H1 (cell line): ENCODE data around the gene PHLPP2. TPM values are rescaled to one million over a fixed set of nuclear protein-coding genes. Genes with fewer than 3 reads are reported as not detected.

Experiments used
- CTCF ChIA-PET: fragments of 300-600 bp; sonication (Branson Sonifier 250); formaldehyde crosslinking; loops from one replicate; lab custom pipeline; 2021; ENCODE audit not compliant: partially characterized antibody; lab: Charles Lee
- POLR2A ChIA-PET: fragments of 300-600 bp; sonication (Branson Sonifier 250); formaldehyde crosslinking; loops from one replicate; lab custom pipeline; 2021; ENCODE audit warnings: inconsistent platforms; ENCODE audit not compliant: partially characterized antibody; lab: Charles Lee
- DNase-seq, 2 experiments: peaks; one replicate each; pipeline versions ENCODE4 v3.0.0 to v3.0.0-alpha.2; 2010 to 2022; ENCODE audit warnings: low spot score in 2 of 2, low read depth in 1 of 2, mixed read lengths in 1 of 2
- FAIRE-seq: peaks from 2 replicates; lab custom pipeline; 2011; peaks lifted over from hg19 to GRCh38; lab: Jason Lieb, UNC
- H2AFZ ChIP-seq: 2 replicates; pipeline ENCODE4 v1.8.1; 2012; ENCODE audit warnings: low read length, inconsistent platforms
- H2AK5ac ChIP-seq: 2 replicates; pipeline ENCODE4 v1.6.1; 2013; ENCODE audit warnings: low read depth, low read length
- H2BK120ac ChIP-seq: replicated peaks from 2 replicates; pipeline ENCODE3; 2013; ENCODE audit warnings: low read depth, low read length, inconsistent platforms
- H2BK12ac ChIP-seq: 2 replicates; pipeline ENCODE4 v1.6.1; 2013; ENCODE audit warnings: low read depth, low read length
- H2BK15ac ChIP-seq: 2 replicates; pipeline ENCODE4 v1.6.1; 2013; ENCODE audit warnings: low read length
- H2BK20ac ChIP-seq: 2 replicates; pipeline ENCODE4 v1.6.1; 2013; ENCODE audit warnings: low read length
- H2BK5ac ChIP-seq: 2 replicates; pipeline ENCODE4 v1.6.1; 2013; ENCODE audit warnings: low read depth, low read length
- H3K14ac ChIP-seq: 2 replicates; pipeline ENCODE4 v1.6.1; 2013; ENCODE audit warnings: inconsistent platforms; ENCODE audit not compliant: insufficient read length
- H3K18ac ChIP-seq: 2 replicates; pipeline ENCODE4 v1.6.1; 2013; ENCODE audit warnings: low read length; ENCODE audit errors: extremely low read depth
- H3K23ac ChIP-seq: 2 replicates; pipeline ENCODE4 v1.6.1; 2013; ENCODE audit warnings: inconsistent platforms; ENCODE audit not compliant: insufficient read length
- H3K23me2 ChIP-seq: 2 replicates; pipeline ENCODE4 v1.6.1; 2013; ENCODE audit warnings: low read depth, low read length
- H3K27ac ChIP-seq: 2 replicates; pipeline ENCODE4 v1.6.1; 2011; ENCODE audit warnings: low read depth, low read length, inconsistent platforms
- H3K27me3 ChIP-seq, 4 experiments: replicated peaks in 1 of 4; 1 replicate in 1 of 4; 2 replicates in 3 of 4; pipeline versions ENCODE4 v1.6.1 to v1.8.1; 2011 to 2013; ENCODE audit warnings: low read length in 3 of 4, mild to moderate bottlenecking in 3 of 4, inconsistent platforms in 2 of 4, mixed read lengths in 2 of 4, moderate library complexity in 1 of 4; ENCODE audit not compliant: control insufficient read depth in 3 of 4, insufficient read depth in 3 of 4; ENCODE audit errors: extremely low read depth in 1 of 4
- H3K36me3 ChIP-seq, 4 experiments: 2 replicates each; pipeline versions ENCODE4 v1.6.1 to v1.8.1; 2011 to 2013; ENCODE audit warnings: mild to moderate bottlenecking in 4 of 4, low read length in 3 of 4, moderate library complexity in 2 of 4, control low read depth in 1 of 4, inconsistent platforms in 1 of 4; ENCODE audit not compliant: insufficient read depth in 4 of 4, control insufficient read depth in 2 of 4
- H3K4ac ChIP-seq: replicated peaks from 2 replicates; pipeline ENCODE3; 2013; ENCODE audit warnings: low read length, low read depth, mixed read lengths, inconsistent platforms; ENCODE audit not compliant: insufficient read length
- H3K4me1 ChIP-seq, 4 experiments: replicated peaks in 1 of 4; 1 replicate in 1 of 4; 2 replicates in 3 of 4; pipeline versions ENCODE4 v1.6.1 to v1.8.1; 2011 to 2013; ENCODE audit warnings: low read length in 3 of 4, inconsistent platforms in 2 of 4, mixed read lengths in 1 of 4; ENCODE audit not compliant: insufficient read depth in 4 of 4, control insufficient read depth in 3 of 4
- H3K4me2 ChIP-seq, 2 experiments: 2 replicates each; pipeline versions ENCODE4 v1.6.1 to v1.8.1; 2011 to 2013; ENCODE audit warnings: low read depth in 2 of 2, low read length in 2 of 2, control low read depth in 1 of 2, inconsistent platforms in 1 of 2, mild to moderate bottlenecking in 1 of 2; ENCODE audit not compliant: insufficient read depth in 1 of 2
- H3K4me3 ChIP-seq, 4 experiments: fragments of 200-600, 300-600 bp in 1 of 4; sonication (generic), shearing (Covaris generic), sonication (Bioruptor Twin) in 1 of 4; 2 replicates each; pipeline versions ENCODE4 v1.5.1 to v1.8.1; 2011 to 2016; ENCODE audit warnings: low read length in 4 of 4, low read depth in 3 of 4, control low read depth in 2 of 4, inconsistent platforms in 2 of 4, mild to moderate bottlenecking in 2 of 4, mixed read lengths in 1 of 4, moderate library complexity in 1 of 4; ENCODE audit not compliant: insufficient read depth in 2 of 4; ENCODE audit errors: extremely low read depth in 1 of 4
- H3K56ac ChIP-seq: replicated peaks from 2 replicates; pipeline ENCODE3; 2013; ENCODE audit warnings: low read depth, mild to moderate bottlenecking, mixed read lengths, low read length, inconsistent platforms; ENCODE audit not compliant: insufficient read length
- H3K79me1 ChIP-seq: 2 replicates; pipeline ENCODE4 v1.6.1; 2013; ENCODE audit warnings: low read depth, low read length, control low read depth
- H3K79me2 ChIP-seq, 2 experiments: 2 replicates each; pipeline versions ENCODE4 v1.6.1 to v1.8.1; 2012 to 2013; ENCODE audit warnings: low read length in 2 of 2, mild to moderate bottlenecking in 2 of 2, inconsistent platforms in 1 of 2; ENCODE audit not compliant: insufficient read depth in 2 of 2, control insufficient read depth in 1 of 2
- H3K9ac ChIP-seq, 4 experiments: replicated peaks in 1 of 4; 1 replicate in 1 of 4; 2 replicates in 3 of 4; pipeline versions ENCODE4 v1.6.1 to v1.8.1; 2011 to 2013; ENCODE audit warnings: low read depth in 3 of 4, low read length in 3 of 4, control low read depth in 2 of 4, mild to moderate bottlenecking in 2 of 4, moderate library complexity in 2 of 4, inconsistent platforms in 1 of 4; ENCODE audit errors: extremely low read depth in 1 of 4
- H3K9me3 ChIP-seq, 2 experiments: 2 replicates each; pipeline versions ENCODE4 v1.6.1 to v1.8.1; 2012 to 2013; ENCODE audit warnings: mild to moderate bottlenecking in 2 of 2, moderate library complexity in 2 of 2, control low read depth in 1 of 2, inconsistent platforms in 1 of 2, low read depth in 1 of 2, low read length in 1 of 2, mixed read lengths in 1 of 2; ENCODE audit not compliant: insufficient read depth in 2 of 2
- H4K20me1 ChIP-seq, 2 experiments: replicated peaks in 1 of 2; 2 replicates each; pipeline versions ENCODE3 to v1.8.1; 2011 to 2013; ENCODE audit warnings: inconsistent platforms in 2 of 2, low read length in 2 of 2, mild to moderate bottlenecking in 1 of 2; ENCODE audit not compliant: insufficient read depth in 2 of 2, control insufficient read depth in 1 of 2
- H4K5ac ChIP-seq: 2 replicates; pipeline ENCODE4 v1.6.1; 2013; ENCODE audit warnings: low read length, low read depth, mixed read lengths, inconsistent platforms; ENCODE audit not compliant: insufficient read length
- H4K8ac ChIP-seq: 2 replicates; pipeline ENCODE4 v1.8.0; 2013; ENCODE audit warnings: mild to moderate bottlenecking, moderate library complexity, low read length, inconsistent platforms; ENCODE audit not compliant: insufficient read depth; ENCODE audit errors: extremely low read depth
- H4K91ac ChIP-seq: replicated peaks from 2 replicates; pipeline ENCODE3; 2013; ENCODE audit warnings: low read length, mixed read lengths, inconsistent platforms; ENCODE audit not compliant: insufficient read length
- EP300 ChIP-seq, 2 experiments: IDR thresholded peaks; 1 replicate in 1 of 2; 2 replicates in 1 of 2; pipeline ENCODE4 v1.6.1; 2011 to 2012; ENCODE audit warnings: low read depth in 2 of 2, low read length in 2 of 2, mild to moderate bottlenecking in 2 of 2, borderline replicate concordance in 1 of 2, inconsistent platforms in 1 of 2, moderate library complexity in 1 of 2
- HDAC2 ChIP-seq, 2 experiments: fragments of 300-600 bp in 1 of 2; sonication (generic) in 1 of 2; IDR thresholded peaks; 2 replicates each; pipeline ENCODE4 v1.6.1; 2011 to 2012; ENCODE audit warnings: low read depth in 2 of 2, low read length in 2 of 2, mild to moderate bottlenecking in 2 of 2, moderate library complexity in 2 of 2, borderline replicate concordance in 1 of 2, inconsistent platforms in 1 of 2
- TEAD4 ChIP-seq: IDR thresholded peaks from 2 replicates; pipeline ENCODE4 v1.6.1; 2012; ENCODE audit warnings: low read depth, low read length, inconsistent platforms, mixed read lengths
- WGBS, 2 experiments: shearing (Covaris generic) in 1 of 2; methylation state at CpG; one replicate each; pipeline versions ENCODE4 v1.1.6 to v1.1.7; 2013 to 2015; ENCODE audit warnings: low lambda C conversion rate in 2 of 2, mixed read lengths in 2 of 2, inconsistent platforms in 1 of 2, low coverage in 1 of 2, missing lambda C conversion rate in 1 of 2; ENCODE audit not compliant: insufficient replicate concordance in 2 of 2, insufficient coverage in 1 of 2, insufficient read length in 1 of 2; ENCODE audit errors: extremely low coverage in 1 of 2, missing lambda C conversion rate in 1 of 2; 5-methylcytosine and 5-hydroxymethylcytosine counted together
- polyA plus RNA-seq, 7 experiments: library from polyadenylated mRNA; depleted of rRNA in 3 of 7; stranded (reverse) in 5 of 7; unstranded in 2 of 7; fragments of >200 nt in 5 of 7; fragments of 200-250 nt in 2 of 7; gene quantifications; 1 replicate in 5 of 7; 2 replicates in 1 of 7; 4 replicates in 1 of 7; pipeline versions ENCODE4 v1.2.1 to v1.2.3, GENCODE V29; 2011 to 2013; ENCODE audit warnings: missing spikeins in 2 of 7, mixed read lengths in 2 of 7
- total RNA-seq: library from RNA; stranded (reverse); fragmentation: NEBNext Ultra II Directional; extraction: Animal tissue kit (Norgen Biotek cat#: 25700); gene quantifications from 2 replicates; pipeline ENCODE4 v1.2.1, GENCODE V29; 2021

Gene PHLPP2
- total and polyA plus RNA-seq, 2 of the 8 experiments (the other 6 are each of a cell fraction or from before 2014, with no cell fraction given), result 7.3 to 12.9 TPM

DNA sequence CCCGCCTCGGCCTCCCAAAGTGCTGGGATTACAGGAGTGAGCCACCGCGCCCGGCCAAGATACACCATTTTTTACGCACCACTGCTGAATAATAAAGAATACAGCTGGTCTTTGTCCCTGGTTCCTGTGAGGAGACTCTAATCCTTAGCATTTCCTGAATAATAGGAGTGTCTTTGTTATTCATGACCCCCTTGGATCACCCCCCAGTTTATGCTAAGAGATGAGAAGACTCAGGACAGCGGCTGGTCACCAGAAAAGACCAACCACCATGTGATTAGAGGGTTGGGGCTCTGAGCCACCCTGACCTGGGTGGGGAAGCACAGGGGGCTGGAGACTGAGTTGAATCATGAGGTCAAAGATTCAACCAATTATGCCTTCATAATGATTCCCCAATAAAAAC is 17.3 kb downstream of the PHLPP2 start:
- DNase-seq, result peak in 1 of 2 experiments; percentile 21
- H2AFZ ChIP-seq, result no peak overlapping the region
- peak overlapping the region in 1 of 4 experiments; percentile 16; a peak in 1 of 8 replicates for H3K4me3 ChIP-seq
- 55% methylated on average over 5 of the region's 7 CpGs; no CpG with 5 or more reads in 1 of the 2 experiments for WGBS, 2 experiments
- CTCF ChIA-PET, result interaction anchor here (0.6 to 1.5 kb wide), 3 partner anchors 11 to 93 kb away, joined by 3 read pairs; no protein-coding TSS in a partner anchor
- H2AK5ac ChIP-seq, result no peak overlapping the region
- FAIRE-seq, result no peak
- no peak overlapping the region for H3K56ac ChIP-seq
- peak overlapping the region; percentile 77; the same call in 1 of the 2 replicates for H2BK5ac ChIP-seq
- H3K4me1 ChIP-seq, result peaks cover 3 to 21% (median 13%) of the 10 kb centered on the region in 4 experiments; a peak in 5 of 7 replicates
- no peak overlapping the region for H3K23ac ChIP-seq
- H3K27ac ChIP-seq, result peak overlapping the region; percentile 77
- no peak overlapping the region for H2BK12ac ChIP-seq
- H3K23me2 ChIP-seq, result no peaks in the 10 kb centered on the region
- peaks cover 0 to 4% (median 0%) of the 10 kb centered on the region in 4 experiments; a peak in 1 of 8 replicates for H3K36me3 ChIP-seq
- no peak overlapping the region for H4K8ac ChIP-seq
- H3K79me2 ChIP-seq, result peaks cover 0 to 39% of the 10 kb centered on the region in 2 experiments; a peak in 2 of 4 replicates
- no peaks in the 10 kb centered on the region for H4K20me1 ChIP-seq
- no peak overlapping the region for H3K4ac ChIP-seq
- no peaks in the 10 kb centered on the region for H3K9me3 ChIP-seq
- H3K9ac ChIP-seq, result 0 out of 7 replicates have a peak overlapping the region, but pooled peaks of 1 of the 4 experiments have one; percentile 13
- no peak overlapping the region for H2BK120ac ChIP-seq
- H4K91ac ChIP-seq, result no peak overlapping the region
- no peak overlapping the region for H3K14ac ChIP-seq
- no peak overlapping the region for H2BK15ac ChIP-seq
- peak overlapping the region; percentile 67; the same call in 1 of the 2 replicates for H2BK20ac ChIP-seq
- no peaks in the 10 kb centered on the region for H3K27me3 ChIP-seq
- H4K5ac ChIP-seq, result no peak overlapping the region
- H3K4me2 ChIP-seq, result peak overlapping the region in 1 of 2 experiments; percentile 28; a peak in 2 of 4 replicates
- POLR2A ChIA-PET, result interaction anchor here (1.0 to 2.4 kb wide), 6 partner anchors 14 to 188 kb away, joined by 3 to 21 read pairs (median 4); partner anchors contain the start of genes AP1G1 and IST1
- peak overlapping the region; percentile 4; the same call in 1 of the 2 replicates for H3K18ac ChIP-seq
- H3K79me1 ChIP-seq, result peaks cover 2% of the 10 kb centered on the region; the same call in 1 of the 2 replicates
- TF ChIP-seq HDAC2 (IDR thresholded peaks at IDR 0.05; ENCODE audit: borderline replicate concordance in 1 of 2, low read depth in 2 of 2, low read length in 2 of 2) (peak in 1 of 2 experiments; percentile 51; a peak in 1 of 4 replicates), TEAD4 (no peak), EP300 (IDR thresholded peaks at IDR 0.05; ENCODE audit: borderline replicate concordance in 1 of 2, low read depth in 2 of 2, low read length in 2 of 2) (0 out of 3 replicates have a peak, but pooled peaks of 1 of the 2 experiments have one; percentile 42)
